HG02981 (cell line): ENCODE measurements around the gene PSMD1.
"Not testable (repeated sequence)": the region's sequence is repeated elsewhere in the genome, so short reads cannot be mapped to it uniquely, and the experiment has no call there.

ENCODE experiments used
- ATAC-seq: cut with Tn5 transposase; IDR thresholded peaks from one replicate; pipeline ENCODE4 v1.9.1; 2021; ENCODE audit warnings: mild to moderate bottlenecking, moderate library complexity; ENCODE audit not compliant: unreplicated experiment

Gene PSMD1

GRCh38 chr2:231052494-231053451 lies 3.9 kb upstream of the PSMD1 start:
- peak; percentile 59 for ATAC-seq

GRCh38 chr2:231053846-231054245 lies 2.8 kb upstream of the PSMD1 start:
- no peak for ATAC-seq

GRCh38 chr2:231057590-231057989 lies 923 bp downstream of the PSMD1 start:
- no peak for ATAC-seq

GRCh38 chr2:231058761-231059550 lies 2.3 kb downstream of the PSMD1 start:
- no peak for ATAC-seq

GRCh38 chr2:231059756-231060155 lies 3.1 kb downstream of the PSMD1 start:
- ATAC-seq = no peak

GRCh38 chr2:231062776-231063175 lies 6.1 kb downstream of the PSMD1 start:
- ATAC-seq = no peak

- ATAC-seq = no peak
These were observed 6.7 kb downstream of the PSMD1 start for GRCh38 chr2:231063347-231063746.

GRCh38 chr2:231065966-231066365 lies 9.3 kb downstream of the PSMD1 start:
- ATAC-seq = no peak

GRCh38 chr2:231067531-231067930 lies 10.9 kb downstream of the PSMD1 start:
- ATAC-seq = not testable (repeated sequence)

GRCh38 chr2:231068525-231069222 lies 12.0 kb downstream of the PSMD1 start:
- ATAC-seq = no peak

GRCh38 chr2:231069379-231070054 lies 12.8 kb downstream of the PSMD1 start:
- no peak for ATAC-seq

GRCh38 chr2:231084565-231084964 lies 27.9 kb downstream of the PSMD1 start:
- no peak for ATAC-seq

- ATAC-seq = no peak
These were observed 32.1 kb downstream of the PSMD1 start for GRCh38 chr2:231088754-231089153.

- ATAC-seq = no peak
These were observed 37.3 kb downstream of the PSMD1 start for GRCh38 chr2:231093933-231094332.

GRCh38 chr2:231094736-231095346 lies 38.2 kb downstream of the PSMD1 start:
- no peak for ATAC-seq

GRCh38 chr2:231099918-231100317 lies 43.3 kb downstream of the PSMD1 start:
- ATAC-seq = no peak

- ATAC-seq = not testable (repeated sequence)
These were observed 43.7 kb downstream of the PSMD1 start for GRCh38 chr2:231100321-231100720.

- ATAC-seq = no peak
These were observed 44.3 kb downstream of the PSMD1 start for GRCh38 chr2:231100990-231101389.

GRCh38 chr2:231102772-231103171 lies 46.1 kb downstream of the PSMD1 start:
- ATAC-seq = no peak

- ATAC-seq = peak; percentile 71
These were observed 47.5 kb downstream of the PSMD1 start for GRCh38 chr2:231104115-231104713.
